Breast epithelium (tissue), 4 donors: Measurements from ENCODE around the gene SLC12A4. TPM values are rescaled to one million over a fixed set of nuclear protein-coding genes. Genes with fewer than 3 reads are reported as not detected.

ENCODE experiments used
- DNase-seq, 2 donors: peaks; one replicate each; pipeline ENCODE4 v3.0.0-alpha.2; 2019; ENCODE audit warnings: low spot score in 2 of 2
- H3K27ac ChIP-seq, 2 donors: fragments of 200-600 bp; sonication (generic) in 1 of 2; one replicate each; pipeline ENCODE4 v1.5.1; 2016 to 2019; ENCODE audit warnings: mild to moderate bottlenecking in 1 of 2
- H3K27me3 ChIP-seq, 2 donors: fragments of 200-600 bp; sonication (generic) in 1 of 2; one replicate each; pipeline versions ENCODE4 v1.5.1 to v1.6.0; 2017 to 2019; ENCODE audit warnings: control low read depth in 1 of 2, mild to moderate bottlenecking in 1 of 2
- H3K36me3 ChIP-seq: fragments of 200-600 bp; one replicate; pipeline ENCODE4 v1.5.1; 2019
- H3K4me1 ChIP-seq, 2 donors: fragments of 200-600 bp; sonication (generic); one replicate each; pipeline ENCODE4 v1.5.1; 2016 to 2019; ENCODE audit warnings: control low read depth in 1 of 2
- H3K4me3 ChIP-seq, 3 donors: fragments of 200-600 bp; sonication (generic); 1 replicate in 2 of 3; 2 replicates in 1 of 3; pipeline ENCODE4 v1.5.1; 2016 to 2019; ENCODE audit warnings: mild to moderate bottlenecking in 3 of 3, moderate library complexity in 2 of 3
- H3K9me3 ChIP-seq, 2 donors: fragments of 200-600 bp; sonication (generic) in 1 of 2; one replicate each; pipeline ENCODE4 v1.5.1; 2016 to 2019; ENCODE audit warnings: control low read depth in 1 of 2
- POLR2A ChIP-seq: fragments of 450-650 bp; IDR thresholded peaks from one replicate; pipeline ENCODE4 v1.6.1; 2016; ENCODE audit warnings: antibody characterized with exemption, mild to moderate bottlenecking, moderate library complexity
- POLR2AphosphoS5 ChIP-seq, 3 donors: sonication (generic); formaldehyde crosslinking; IDR thresholded peaks; one replicate each; pipeline ENCODE4 v1.6.1; 2017; ENCODE audit warnings: antibody characterized with exemption in 3 of 3
- intact Hi-C: fragments of 100-400 bp; cut with DNase I; formaldehyde crosslinking; loops from one replicate; pipeline ENCODE4 v1.15.1; 2023; ENCODE audit warnings: low total_unique reads
- total RNA-seq, 3 donors: library from RNA; depleted of rRNA; stranded (reverse); fragments of >200 nt; gene quantifications; one replicate each; pipeline ENCODE4 v1.1.0, GENCODE V29; 2016
- TF ChIP-seq, protein P1 (sequence below), 3 donors: fragments of 450-650 bp; IDR thresholded peaks; one replicate each; pipeline ENCODE4 v1.5.1; 2016 to 2017; ENCODE audit warnings: antibody characterized with exemption in 3 of 3, mild to moderate bottlenecking in 3 of 3, moderate library complexity in 3 of 3

The SLC12A4 gene
- total RNA-seq, 3 donors from 2014 or later: 32.1 to 64.9 (median 53.6) TPM

DNA sequence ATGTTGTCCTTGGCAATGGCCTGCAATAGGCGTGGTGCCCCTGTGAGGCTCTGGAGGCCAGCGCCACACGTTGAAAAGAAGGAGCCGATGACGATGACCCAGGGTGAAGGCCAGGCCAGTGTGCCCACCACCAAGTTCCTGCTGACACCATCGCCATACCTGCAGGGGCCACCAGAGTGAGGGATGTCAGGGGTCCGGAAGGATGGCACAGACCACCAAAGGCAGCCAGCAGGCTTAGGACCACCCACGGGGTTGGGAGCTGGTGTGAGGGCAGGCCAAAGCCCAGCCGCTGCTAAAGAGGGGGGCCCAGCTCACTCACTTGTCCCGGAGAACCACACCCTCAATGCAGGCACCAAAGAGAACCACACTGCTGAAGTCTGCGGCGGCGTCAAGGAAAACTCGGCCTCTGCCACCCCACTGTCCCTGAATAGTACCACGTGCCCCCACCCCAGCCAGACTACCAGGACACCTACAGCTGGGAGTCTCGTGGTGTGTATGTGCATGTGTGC, 18.0 kb downstream of the SLC12A4 start:
- Histone ChIP-seq H3K27ac (no peak overlapping the region), H3K9me3 (no peaks in the 10 kb centered on the region), H3K27me3 (no peaks in the 10 kb centered on the region), H3K4me1 (no peaks in the 10 kb centered on the region), H3K36me3 (no peaks in the 10 kb centered on the region), H3K4me3 (no peak overlapping the region)
- intact Hi-C loops: no loop called here
- no peak for DNase-seq
- TF ChIP-seq, protein P1, sequence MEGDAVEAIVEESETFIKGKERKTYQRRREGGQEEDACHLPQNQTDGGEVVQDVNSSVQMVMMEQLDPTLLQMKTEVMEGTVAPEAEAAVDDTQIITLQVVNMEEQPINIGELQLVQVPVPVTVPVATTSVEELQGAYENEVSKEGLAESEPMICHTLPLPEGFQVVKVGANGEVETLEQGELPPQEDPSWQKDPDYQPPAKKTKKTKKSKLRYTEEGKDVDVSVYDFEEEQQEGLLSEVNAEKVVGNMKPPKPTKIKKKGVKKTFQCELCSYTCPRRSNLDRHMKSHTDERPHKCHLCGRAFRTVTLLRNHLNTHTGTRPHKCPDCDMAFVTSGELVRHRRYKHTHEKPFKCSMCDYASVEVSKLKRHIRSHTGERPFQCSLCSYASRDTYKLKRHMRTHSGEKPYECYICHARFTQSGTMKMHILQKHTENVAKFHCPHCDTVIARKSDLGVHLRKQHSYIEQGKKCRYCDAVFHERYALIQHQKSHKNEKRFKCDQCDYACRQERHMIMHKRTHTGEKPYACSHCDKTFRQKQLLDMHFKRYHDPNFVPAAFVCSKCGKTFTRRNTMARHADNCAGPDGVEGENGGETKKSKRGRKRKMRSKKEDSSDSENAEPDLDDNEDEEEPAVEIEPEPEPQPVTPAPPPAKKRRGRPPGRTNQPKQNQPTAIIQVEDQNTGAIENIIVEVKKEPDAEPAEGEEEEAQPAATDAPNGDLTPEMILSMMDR (IDR thresholded peaks at IDR 0.05): no peak
- TF ChIP-seq POLR2A (no peak), POLR2AphosphoS5 (IDR thresholded peaks at IDR 0.05) (no peak)

DNA sequence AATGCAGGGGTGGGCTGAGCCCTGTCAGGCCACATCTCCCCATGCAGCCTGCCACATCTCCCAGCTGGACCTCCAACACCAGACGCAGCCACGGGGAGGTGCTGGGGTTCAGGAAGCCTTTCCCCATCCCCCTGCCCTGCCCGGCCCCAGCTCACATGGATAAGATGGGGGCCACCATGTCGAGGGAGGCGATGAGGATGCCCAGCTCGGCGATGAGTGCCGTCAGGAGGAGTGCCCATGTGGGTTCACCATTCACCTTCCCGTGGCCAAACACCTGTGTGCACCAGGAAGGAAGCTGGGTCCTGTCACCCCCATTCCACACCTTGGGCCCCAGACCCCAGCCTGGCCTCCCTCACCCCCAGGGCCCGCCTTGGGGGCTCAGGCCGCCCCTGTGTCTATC, 18.8 kb downstream of the SLC12A4 start:
- H3K27me3 ChIP-seq: no peaks in the 10 kb centered on the region
- DNase-seq: no peak
- H3K27ac ChIP-seq: no peak overlapping the region
- peaks cover 0 to 1% of the 10 kb centered on the region in 2 donors for H3K4me1 ChIP-seq
- intact Hi-C loops: no loop called here
- no peaks in the 10 kb centered on the region for H3K9me3 ChIP-seq
- TF ChIP-seq POLR2AphosphoS5 (IDR thresholded peaks at IDR 0.05): no peak
- TF ChIP-seq POLR2A: no peak
- TF ChIP-seq, protein P1 (IDR thresholded peaks at IDR 0.05): no peak
- no peaks in the 10 kb centered on the region for H3K36me3 ChIP-seq
- H3K4me3 ChIP-seq: no peak overlapping the region

DNA sequence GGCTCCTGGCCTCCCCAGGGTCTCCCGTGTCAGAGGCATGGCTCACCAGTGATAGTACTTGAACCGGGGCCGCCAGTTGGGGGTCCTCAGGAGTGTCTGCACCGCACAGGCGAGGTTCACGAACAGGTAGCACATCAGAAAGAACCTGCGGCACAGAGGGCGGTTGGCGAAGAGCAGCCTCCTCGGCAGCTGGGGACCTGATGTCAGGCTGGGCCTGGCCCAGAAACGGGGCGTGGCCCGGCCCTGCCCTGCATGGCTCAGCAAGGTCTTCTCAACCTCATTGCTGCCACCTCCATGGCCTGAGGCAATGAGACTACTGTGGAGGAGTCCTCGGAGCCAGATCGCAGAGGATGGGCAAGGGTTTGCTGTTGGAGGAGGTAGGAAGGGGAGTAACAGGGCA, 20.4 kb downstream of the SLC12A4 start:
- DNase-seq: no peak
- peaks cover 0 to 8% of the 10 kb centered on the region in 2 donors for H3K4me1 ChIP-seq
- H3K9me3 ChIP-seq: no peaks in the 10 kb centered on the region
- H3K4me3 ChIP-seq: no peak overlapping the region
- no peak overlapping the region for H3K27ac ChIP-seq
- intact Hi-C loops: no loop called here
- TF ChIP-seq, protein P1 (IDR thresholded peaks at IDR 0.05): no peak
- no peak for TF ChIP-seq POLR2A
- no peak for TF ChIP-seq POLR2AphosphoS5 (IDR thresholded peaks at IDR 0.05)
- no peaks in the 10 kb centered on the region for H3K27me3 ChIP-seq
- no peaks in the 10 kb centered on the region for H3K36me3 ChIP-seq

DNA sequence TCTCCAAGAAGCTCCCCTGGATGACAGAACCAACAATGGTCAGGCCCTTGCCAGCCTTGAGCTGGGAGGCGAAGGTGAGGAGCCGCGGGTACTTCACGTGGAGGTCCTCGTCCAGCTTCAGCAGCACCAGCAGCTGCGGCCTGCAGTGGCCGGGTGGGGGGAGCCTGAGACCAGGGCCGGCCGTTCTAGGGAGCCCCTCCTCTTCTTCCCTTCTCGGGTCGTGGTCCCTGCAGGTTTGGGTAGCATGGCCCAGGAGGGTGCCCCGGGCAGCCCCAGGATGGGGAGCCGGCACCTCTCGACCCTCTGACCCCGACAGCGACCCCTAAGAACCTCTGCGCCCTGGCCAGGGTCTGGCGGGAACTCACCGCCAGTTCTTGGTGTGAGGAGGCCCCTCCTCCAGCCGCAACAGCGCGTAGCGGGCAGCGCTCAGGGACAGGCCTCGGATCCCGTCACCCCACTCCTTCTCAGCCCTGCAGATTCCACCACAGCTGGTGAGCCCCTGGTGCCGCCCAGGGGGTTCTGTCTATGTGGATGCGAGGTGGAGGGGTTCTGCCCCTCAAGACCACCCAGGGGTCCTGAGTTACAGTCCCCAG, 21.4 kb downstream of the SLC12A4 start:
- Histone ChIP-seq H3K4me1 (peaks cover 0 to 8% of the 10 kb centered on the region in 2 donors), H3K4me3 (no peak overlapping the region), H3K27me3 (no peaks in the 10 kb centered on the region), H3K9me3 (no peaks in the 10 kb centered on the region), H3K27ac (peak overlapping the region in 1 of 2 donors; percentile 12), H3K36me3 (no peaks in the 10 kb centered on the region)
- no peak for DNase-seq
- TF ChIP-seq POLR2A: no peak
- TF ChIP-seq, protein P1 (IDR thresholded peaks at IDR 0.05): no peak
- no peak for TF ChIP-seq POLR2AphosphoS5 (IDR thresholded peaks at IDR 0.05)
- intact Hi-C loops: no loop called here

DNA sequence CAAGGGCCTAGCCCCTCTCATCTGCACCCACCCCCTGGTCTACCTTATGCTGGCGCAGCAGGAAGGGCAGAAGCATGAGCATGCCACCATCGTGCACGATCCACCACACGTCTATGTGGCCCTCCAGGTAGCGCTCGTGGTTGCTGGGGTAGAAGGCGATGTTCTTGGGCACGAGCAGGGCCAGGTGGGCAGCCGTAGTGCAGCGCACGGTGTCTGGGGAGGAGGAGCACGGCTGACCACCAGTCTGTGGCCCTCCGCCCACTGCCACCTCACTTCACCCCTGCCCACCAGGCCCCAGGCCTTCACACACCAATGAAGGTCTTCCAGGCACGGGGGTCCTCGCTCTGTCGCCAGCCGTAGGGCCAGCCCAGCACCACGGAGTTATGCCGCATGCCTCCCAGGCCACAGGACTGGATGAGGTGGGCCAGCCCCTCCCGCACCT, 22.3 kb downstream of the SLC12A4 start:
- Histone ChIP-seq H3K4me3 (no peak overlapping the region), H3K9me3 (no peaks in the 10 kb centered on the region), H3K27me3 (no peaks in the 10 kb centered on the region), H3K27ac (peak overlapping the region in 1 of 2 donors; percentile 91), H3K4me1 (peaks cover 0 to 8% of the 10 kb centered on the region in 2 donors), H3K36me3 (no peaks in the 10 kb centered on the region)
- intact Hi-C loops: no loop called here
- no peak for DNase-seq
- TF ChIP-seq POLR2A (no peak), POLR2AphosphoS5 (IDR thresholded peaks at IDR 0.05) (no peak)
- TF ChIP-seq, protein P1 (IDR thresholded peaks at IDR 0.05): no peak
